Panc1 (cell line): ENCODE results near the gene ZC3HAV1.

ENCODE experiments used
- POLR2AphosphoS5 ChIP-seq: IDR thresholded peaks from 2 replicates; pipeline ENCODE4 v1.6.1; 2012; ENCODE audit warnings: mild to moderate bottlenecking, low read depth, low read length, moderate library complexity
- SIN3A ChIP-seq: IDR thresholded peaks from 2 replicates; pipeline ENCODE4 v1.6.1; 2012; ENCODE audit warnings: low read depth, mild to moderate bottlenecking, low read length, moderate library complexity, borderline replicate concordance; ENCODE audit not compliant: insufficient read depth
- TF ChIP-seq, protein P1 (sequence below): fragments of 450-650 bp; IDR thresholded peaks from 2 replicates; pipeline ENCODE4 v1.5.1; 2017; ENCODE audit warnings: mild to moderate bottlenecking
- TF ChIP-seq, protein P2 (sequence below), 2 experiments: IDR thresholded peaks; 2 replicates each; pipeline ENCODE4 v1.6.1; 2011 to 2012; ENCODE audit warnings: low read depth in 2 of 2, control low read depth in 1 of 2, low read length in 1 of 2, mild to moderate bottlenecking in 1 of 2, moderate library complexity in 1 of 2; ENCODE audit not compliant: insufficient read depth in 1 of 2

DNA sequence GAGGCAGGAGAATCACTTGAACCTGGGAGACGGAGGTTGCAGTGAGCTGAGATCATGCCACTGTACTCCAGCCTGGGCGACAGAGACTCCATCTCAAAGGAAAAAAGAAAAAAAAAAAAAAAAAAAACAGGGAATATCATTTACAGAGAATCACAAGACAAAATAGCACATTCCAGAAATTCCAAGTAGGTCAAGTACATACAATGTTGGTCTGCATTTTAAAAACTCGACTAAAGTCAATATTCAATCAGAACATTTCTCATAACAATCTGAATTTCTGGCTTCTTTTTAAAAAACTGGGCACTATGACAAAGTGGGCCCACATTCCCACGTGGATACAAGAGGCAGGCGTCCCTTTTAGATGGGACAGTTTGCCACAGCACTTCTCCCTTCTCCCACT is 86.4 kb downstream of the ZC3HAV1 start:
- TF ChIP-seq, protein P1, sequence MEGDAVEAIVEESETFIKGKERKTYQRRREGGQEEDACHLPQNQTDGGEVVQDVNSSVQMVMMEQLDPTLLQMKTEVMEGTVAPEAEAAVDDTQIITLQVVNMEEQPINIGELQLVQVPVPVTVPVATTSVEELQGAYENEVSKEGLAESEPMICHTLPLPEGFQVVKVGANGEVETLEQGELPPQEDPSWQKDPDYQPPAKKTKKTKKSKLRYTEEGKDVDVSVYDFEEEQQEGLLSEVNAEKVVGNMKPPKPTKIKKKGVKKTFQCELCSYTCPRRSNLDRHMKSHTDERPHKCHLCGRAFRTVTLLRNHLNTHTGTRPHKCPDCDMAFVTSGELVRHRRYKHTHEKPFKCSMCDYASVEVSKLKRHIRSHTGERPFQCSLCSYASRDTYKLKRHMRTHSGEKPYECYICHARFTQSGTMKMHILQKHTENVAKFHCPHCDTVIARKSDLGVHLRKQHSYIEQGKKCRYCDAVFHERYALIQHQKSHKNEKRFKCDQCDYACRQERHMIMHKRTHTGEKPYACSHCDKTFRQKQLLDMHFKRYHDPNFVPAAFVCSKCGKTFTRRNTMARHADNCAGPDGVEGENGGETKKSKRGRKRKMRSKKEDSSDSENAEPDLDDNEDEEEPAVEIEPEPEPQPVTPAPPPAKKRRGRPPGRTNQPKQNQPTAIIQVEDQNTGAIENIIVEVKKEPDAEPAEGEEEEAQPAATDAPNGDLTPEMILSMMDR: no peak
- TF ChIP-seq, protein P2, sequence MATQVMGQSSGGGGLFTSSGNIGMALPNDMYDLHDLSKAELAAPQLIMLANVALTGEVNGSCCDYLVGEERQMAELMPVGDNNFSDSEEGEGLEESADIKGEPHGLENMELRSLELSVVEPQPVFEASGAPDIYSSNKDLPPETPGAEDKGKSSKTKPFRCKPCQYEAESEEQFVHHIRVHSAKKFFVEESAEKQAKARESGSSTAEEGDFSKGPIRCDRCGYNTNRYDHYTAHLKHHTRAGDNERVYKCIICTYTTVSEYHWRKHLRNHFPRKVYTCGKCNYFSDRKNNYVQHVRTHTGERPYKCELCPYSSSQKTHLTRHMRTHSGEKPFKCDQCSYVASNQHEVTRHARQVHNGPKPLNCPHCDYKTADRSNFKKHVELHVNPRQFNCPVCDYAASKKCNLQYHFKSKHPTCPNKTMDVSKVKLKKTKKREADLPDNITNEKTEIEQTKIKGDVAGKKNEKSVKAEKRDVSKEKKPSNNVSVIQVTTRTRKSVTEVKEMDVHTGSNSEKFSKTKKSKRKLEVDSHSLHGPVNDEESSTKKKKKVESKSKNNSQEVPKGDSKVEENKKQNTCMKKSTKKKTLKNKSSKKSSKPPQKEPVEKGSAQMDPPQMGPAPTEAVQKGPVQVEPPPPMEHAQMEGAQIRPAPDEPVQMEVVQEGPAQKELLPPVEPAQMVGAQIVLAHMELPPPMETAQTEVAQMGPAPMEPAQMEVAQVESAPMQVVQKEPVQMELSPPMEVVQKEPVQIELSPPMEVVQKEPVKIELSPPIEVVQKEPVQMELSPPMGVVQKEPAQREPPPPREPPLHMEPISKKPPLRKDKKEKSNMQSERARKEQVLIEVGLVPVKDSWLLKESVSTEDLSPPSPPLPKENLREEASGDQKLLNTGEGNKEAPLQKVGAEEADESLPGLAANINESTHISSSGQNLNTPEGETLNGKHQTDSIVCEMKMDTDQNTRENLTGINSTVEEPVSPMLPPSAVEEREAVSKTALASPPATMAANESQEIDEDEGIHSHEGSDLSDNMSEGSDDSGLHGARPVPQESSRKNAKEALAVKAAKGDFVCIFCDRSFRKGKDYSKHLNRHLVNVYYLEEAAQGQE (IDR thresholded peaks at IDR 0.05; ENCODE audit: insufficient read depth in 1 of 2, low read depth in 2 of 2, low read length in 1 of 2): no peak
- no peak for TF ChIP-seq POLR2AphosphoS5
- TF ChIP-seq SIN3A: no peak
